ENCODE measurements around the gene GRM7. TPM values are rescaled to one million over a fixed set of nuclear protein-coding genes. Genes with fewer than 3 reads are reported as not detected.

GRM7 gene
- total and polyA plus RNA-seq, 9 of the 15 experiments (the other 6 are each of a cell fraction or from before 2014, with no cell fraction given), result not detected

GRCh38 chr3:7759630-7760029 lies 898.7 kb downstream of the GRM7 start (continued):
- TF ChIP-seq, protein P1, sequence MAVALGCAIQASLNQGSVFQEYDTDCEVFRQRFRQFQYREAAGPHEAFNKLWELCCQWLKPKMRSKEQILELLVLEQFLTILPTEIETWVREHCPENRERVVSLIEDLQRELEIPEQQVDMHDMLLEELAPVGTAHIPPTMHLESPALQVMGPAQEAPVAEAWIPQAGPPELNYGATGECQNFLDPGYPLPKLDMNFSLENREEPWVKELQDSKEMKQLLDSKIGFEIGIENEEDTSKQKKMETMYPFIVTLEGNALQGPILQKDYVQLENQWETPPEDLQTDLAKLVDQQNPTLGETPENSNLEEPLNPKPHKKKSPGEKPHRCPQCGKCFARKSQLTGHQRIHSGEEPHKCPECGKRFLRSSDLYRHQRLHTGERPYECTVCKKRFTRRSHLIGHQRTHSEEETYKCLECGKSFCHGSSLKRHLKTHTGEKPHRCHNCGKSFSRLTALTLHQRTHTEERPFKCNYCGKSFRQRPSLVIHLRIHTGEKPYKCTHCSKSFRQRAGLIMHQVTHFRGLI (CRISPR knock-in tag; IDR thresholded peaks at IDR 0.05), result no peak
- TF ChIP-seq, protein P2, sequence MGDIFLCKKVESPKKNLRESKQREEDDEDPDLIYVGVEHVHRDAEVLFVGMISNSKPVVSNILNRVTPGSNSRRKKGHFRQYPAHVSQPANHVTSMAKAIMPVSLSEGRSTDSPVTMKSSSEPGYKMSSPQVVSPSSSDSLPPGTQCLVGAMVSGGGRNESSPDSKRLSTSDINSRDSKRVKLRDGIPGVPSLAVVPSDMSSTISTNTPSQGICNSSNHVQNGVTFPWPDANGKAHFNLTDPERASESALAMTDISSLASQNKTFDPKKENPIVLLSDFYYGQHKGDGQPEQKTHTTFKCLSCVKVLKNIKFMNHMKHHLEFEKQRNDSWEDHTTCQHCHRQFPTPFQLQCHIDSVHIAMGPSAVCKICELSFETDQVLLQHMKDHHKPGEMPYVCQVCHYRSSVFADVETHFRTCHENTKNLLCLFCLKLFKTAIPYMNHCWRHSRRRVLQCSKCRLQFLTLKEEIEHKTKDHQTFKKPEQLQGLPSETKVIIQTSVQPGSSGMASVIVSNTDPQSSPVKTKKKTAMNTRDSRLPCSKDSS (IDR thresholded peaks at IDR 0.05; ENCODE audit: low read depth, partially characterized antibody), result no peak

GRCh38 chr3:7760718-7761117 lies 899.8 kb downstream of the GRM7 start:
- Histone ChIP-seq H4K20me1 (replicated peaks; ENCODE audit: control insufficient read depth, insufficient read depth, low read length) (no peaks in the 10 kb centered on the region), H3K36me3 (ENCODE audit: control insufficient read depth, insufficient read depth, low read length) (no peaks in the 10 kb centered on the region), H3K27me3 (ENCODE audit: control insufficient read depth in 2 of 2, insufficient read depth in 2 of 2, low read length in 2 of 2) (no peaks in the 10 kb centered on the region), H3K9ac (ENCODE audit: insufficient read depth in 1 of 2, low read depth in 2 of 2, low read length in 2 of 2) (no peak overlapping the region), H3K4me1 (replicated peaks in 1 of 2; ENCODE audit: control insufficient read depth in 2 of 2, insufficient read depth in 2 of 2, low read length in 2 of 2) (no peaks in the 10 kb centered on the region), H2AFZ (ENCODE audit: low read depth, low read length) (no peak overlapping the region), H3K79me2 (ENCODE audit: control insufficient read depth, insufficient read depth, low read length) (no peaks in the 10 kb centered on the region), H3K9me3 (replicated peaks; ENCODE audit: control insufficient read depth, insufficient read depth, low read depth, low read length) (0 out of 2 replicates have a peak, but pooled peaks cover 1% of the 10 kb centered on the region), H3K4me3 (no peak overlapping the region), H3K9me1 (ENCODE audit: control insufficient read depth, insufficient read depth, low read length) (no peaks in the 10 kb centered on the region), H3K27ac (ENCODE audit: extremely low read depth, low read depth, low read length) (no peak overlapping the region), H3K4me2 (ENCODE audit: insufficient read depth, low read length) (no peak overlapping the region)
- FAIRE-seq (no peak), ATAC-seq (no peak), DNase-seq (ENCODE audit: extremely low read depth in 1 of 4, low spot score in 3 of 4) (no peak)
- intact Hi-C loops (cut with micrococcal nuclease), result no loop called here
- TF ChIP-seq RFX7 (CRISPR knock-in tag; IDR thresholded peaks at IDR 0.05) (no peak), ZBTB5 (IDR thresholded peaks at IDR 0.05) (no peak), MLX (CRISPR knock-in tag; conservative IDR thresholded peaks at IDR 0.05) (no peak), NRF1 (conservative IDR thresholded peaks at IDR 0.05 in 1 of 2, IDR thresholded peaks at IDR 0.05 in 1 of 2) (no peak), KLF1 (tag; IDR thresholded peaks at IDR 0.05) (no peak)
- TF ChIP-seq, protein P3, sequence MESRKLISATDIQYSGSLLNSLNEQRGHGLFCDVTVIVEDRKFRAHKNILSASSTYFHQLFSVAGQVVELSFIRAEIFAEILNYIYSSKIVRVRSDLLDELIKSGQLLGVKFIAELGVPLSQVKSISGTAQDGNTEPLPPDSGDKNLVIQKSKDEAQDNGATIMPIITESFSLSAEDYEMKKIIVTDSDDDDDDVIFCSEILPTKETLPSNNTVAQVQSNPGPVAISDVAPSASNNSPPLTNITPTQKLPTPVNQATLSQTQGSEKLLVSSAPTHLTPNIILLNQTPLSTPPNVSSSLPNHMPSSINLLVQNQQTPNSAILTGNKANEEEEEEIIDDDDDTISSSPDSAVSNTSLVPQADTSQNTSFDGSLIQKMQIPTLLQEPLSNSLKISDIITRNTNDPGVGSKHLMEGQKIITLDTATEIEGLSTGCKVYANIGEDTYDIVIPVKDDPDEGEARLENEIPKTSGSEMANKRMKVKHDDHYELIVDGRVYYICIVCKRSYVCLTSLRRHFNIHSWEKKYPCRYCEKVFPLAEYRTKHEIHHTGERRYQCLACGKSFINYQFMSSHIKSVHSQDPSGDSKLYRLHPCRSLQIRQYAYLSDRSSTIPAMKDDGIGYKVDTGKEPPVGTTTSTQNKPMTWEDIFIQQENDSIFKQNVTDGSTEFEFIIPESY (CRISPR knock-in tag; IDR thresholded peaks at IDR 0.05), result no peak
- TF ChIP-seq, protein P4, sequence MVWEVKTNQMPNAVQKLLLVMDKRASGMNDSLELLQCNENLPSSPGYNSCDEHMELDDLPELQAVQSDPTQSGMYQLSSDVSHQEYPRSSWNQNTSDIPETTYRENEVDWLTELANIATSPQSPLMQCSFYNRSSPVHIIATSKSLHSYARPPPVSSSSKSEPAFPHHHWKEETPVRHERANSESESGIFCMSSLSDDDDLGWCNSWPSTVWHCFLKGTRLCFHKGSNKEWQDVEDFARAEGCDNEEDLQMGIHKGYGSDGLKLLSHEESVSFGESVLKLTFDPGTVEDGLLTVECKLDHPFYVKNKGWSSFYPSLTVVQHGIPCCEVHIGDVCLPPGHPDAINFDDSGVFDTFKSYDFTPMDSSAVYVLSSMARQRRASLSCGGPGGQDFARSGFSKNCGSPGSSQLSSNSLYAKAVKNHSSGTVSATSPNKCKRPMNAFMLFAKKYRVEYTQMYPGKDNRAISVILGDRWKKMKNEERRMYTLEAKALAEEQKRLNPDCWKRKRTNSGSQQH (CRISPR knock-in tag; IDR thresholded peaks at IDR 0.05), result no peak
- ChIA-PET POLR2A (no interaction called here), CTCF (ENCODE audit: low intra/inter-chr PET ratio) (no interaction called here)
- in situ Hi-C loops (cut with MboI), result no loop called here
- BruUV-seq (replicated peaks), result no TSS peak

All from K562 (cell line).